H1 (cell line): Measurements from ENCODE around the gene GIMAP4. TPM values are rescaled to one million over a fixed set of nuclear protein-coding genes. Genes with fewer than 3 reads are reported as not detected.

ENCODE experiments used
- CTCF ChIA-PET: fragments of 300-600 bp; sonication (Branson Sonifier 250); formaldehyde crosslinking; loops from one replicate; lab custom pipeline; 2021; ENCODE audit not compliant: partially characterized antibody; lab: Charles Lee
- POLR2A ChIA-PET: fragments of 300-600 bp; sonication (Branson Sonifier 250); formaldehyde crosslinking; loops from one replicate; lab custom pipeline; 2021; ENCODE audit warnings: inconsistent platforms; ENCODE audit not compliant: partially characterized antibody; lab: Charles Lee
- DNase-seq, 2 experiments: peaks; one replicate each; pipeline versions ENCODE4 v3.0.0 to v3.0.0-alpha.2; 2010 to 2022; ENCODE audit warnings: low spot score in 2 of 2, low read depth in 1 of 2, mixed read lengths in 1 of 2
- FAIRE-seq: peaks from 2 replicates; lab custom pipeline; 2011; peaks lifted over from hg19 to GRCh38; lab: Jason Lieb, UNC
- H2AFZ ChIP-seq: 2 replicates; pipeline ENCODE4 v1.8.1; 2012; ENCODE audit warnings: low read length, inconsistent platforms
- H2AK5ac ChIP-seq: 2 replicates; pipeline ENCODE4 v1.6.1; 2013; ENCODE audit warnings: low read depth, low read length
- H2BK120ac ChIP-seq: replicated peaks from 2 replicates; pipeline ENCODE3; 2013; ENCODE audit warnings: low read depth, low read length, inconsistent platforms
- H2BK12ac ChIP-seq: 2 replicates; pipeline ENCODE4 v1.6.1; 2013; ENCODE audit warnings: low read depth, low read length
- H2BK15ac ChIP-seq: 2 replicates; pipeline ENCODE4 v1.6.1; 2013; ENCODE audit warnings: low read length
- H2BK20ac ChIP-seq: 2 replicates; pipeline ENCODE4 v1.6.1; 2013; ENCODE audit warnings: low read length
- H2BK5ac ChIP-seq: 2 replicates; pipeline ENCODE4 v1.6.1; 2013; ENCODE audit warnings: low read depth, low read length
- H3K14ac ChIP-seq: 2 replicates; pipeline ENCODE4 v1.6.1; 2013; ENCODE audit warnings: inconsistent platforms; ENCODE audit not compliant: insufficient read length
- H3K18ac ChIP-seq: 2 replicates; pipeline ENCODE4 v1.6.1; 2013; ENCODE audit warnings: low read length; ENCODE audit errors: extremely low read depth
- H3K23ac ChIP-seq: 2 replicates; pipeline ENCODE4 v1.6.1; 2013; ENCODE audit warnings: inconsistent platforms; ENCODE audit not compliant: insufficient read length
- H3K23me2 ChIP-seq: 2 replicates; pipeline ENCODE4 v1.6.1; 2013; ENCODE audit warnings: low read depth, low read length
- H3K27ac ChIP-seq: 2 replicates; pipeline ENCODE4 v1.6.1; 2011; ENCODE audit warnings: low read depth, low read length, inconsistent platforms
- H3K27me3 ChIP-seq, 4 experiments: replicated peaks in 1 of 4; 1 replicate in 1 of 4; 2 replicates in 3 of 4; pipeline versions ENCODE4 v1.6.1 to v1.8.1; 2011 to 2013; ENCODE audit warnings: low read length in 3 of 4, mild to moderate bottlenecking in 3 of 4, inconsistent platforms in 2 of 4, mixed read lengths in 2 of 4, moderate library complexity in 1 of 4; ENCODE audit not compliant: control insufficient read depth in 3 of 4, insufficient read depth in 3 of 4; ENCODE audit errors: extremely low read depth in 1 of 4
- H3K36me3 ChIP-seq, 4 experiments: 2 replicates each; pipeline versions ENCODE4 v1.6.1 to v1.8.1; 2011 to 2013; ENCODE audit warnings: mild to moderate bottlenecking in 4 of 4, low read length in 3 of 4, moderate library complexity in 2 of 4, control low read depth in 1 of 4, inconsistent platforms in 1 of 4; ENCODE audit not compliant: insufficient read depth in 4 of 4, control insufficient read depth in 2 of 4
- H3K4ac ChIP-seq: replicated peaks from 2 replicates; pipeline ENCODE3; 2013; ENCODE audit warnings: low read length, low read depth, mixed read lengths, inconsistent platforms; ENCODE audit not compliant: insufficient read length
- H3K4me1 ChIP-seq, 4 experiments: replicated peaks in 1 of 4; 1 replicate in 1 of 4; 2 replicates in 3 of 4; pipeline versions ENCODE4 v1.6.1 to v1.8.1; 2011 to 2013; ENCODE audit warnings: low read length in 3 of 4, inconsistent platforms in 2 of 4, mixed read lengths in 1 of 4; ENCODE audit not compliant: insufficient read depth in 4 of 4, control insufficient read depth in 3 of 4
- H3K4me2 ChIP-seq, 2 experiments: 2 replicates each; pipeline versions ENCODE4 v1.6.1 to v1.8.1; 2011 to 2013; ENCODE audit warnings: low read depth in 2 of 2, low read length in 2 of 2, control low read depth in 1 of 2, inconsistent platforms in 1 of 2, mild to moderate bottlenecking in 1 of 2; ENCODE audit not compliant: insufficient read depth in 1 of 2
- H3K4me3 ChIP-seq, 4 experiments: fragments of 200-600, 300-600 bp in 1 of 4; sonication (generic), shearing (Covaris generic), sonication (Bioruptor Twin) in 1 of 4; 2 replicates each; pipeline versions ENCODE4 v1.5.1 to v1.8.1; 2011 to 2016; ENCODE audit warnings: low read length in 4 of 4, low read depth in 3 of 4, control low read depth in 2 of 4, inconsistent platforms in 2 of 4, mild to moderate bottlenecking in 2 of 4, mixed read lengths in 1 of 4, moderate library complexity in 1 of 4; ENCODE audit not compliant: insufficient read depth in 2 of 4; ENCODE audit errors: extremely low read depth in 1 of 4
- H3K56ac ChIP-seq: replicated peaks from 2 replicates; pipeline ENCODE3; 2013; ENCODE audit warnings: low read depth, mild to moderate bottlenecking, mixed read lengths, low read length, inconsistent platforms; ENCODE audit not compliant: insufficient read length
- H3K79me1 ChIP-seq: 2 replicates; pipeline ENCODE4 v1.6.1; 2013; ENCODE audit warnings: low read depth, low read length, control low read depth
- H3K79me2 ChIP-seq, 2 experiments: 2 replicates each; pipeline versions ENCODE4 v1.6.1 to v1.8.1; 2012 to 2013; ENCODE audit warnings: low read length in 2 of 2, mild to moderate bottlenecking in 2 of 2, inconsistent platforms in 1 of 2; ENCODE audit not compliant: insufficient read depth in 2 of 2, control insufficient read depth in 1 of 2
- H3K9ac ChIP-seq, 4 experiments: replicated peaks in 1 of 4; 1 replicate in 1 of 4; 2 replicates in 3 of 4; pipeline versions ENCODE4 v1.6.1 to v1.8.1; 2011 to 2013; ENCODE audit warnings: low read depth in 3 of 4, low read length in 3 of 4, control low read depth in 2 of 4, mild to moderate bottlenecking in 2 of 4, moderate library complexity in 2 of 4, inconsistent platforms in 1 of 4; ENCODE audit errors: extremely low read depth in 1 of 4
- H3K9me3 ChIP-seq, 2 experiments: 2 replicates each; pipeline versions ENCODE4 v1.6.1 to v1.8.1; 2012 to 2013; ENCODE audit warnings: mild to moderate bottlenecking in 2 of 2, moderate library complexity in 2 of 2, control low read depth in 1 of 2, inconsistent platforms in 1 of 2, low read depth in 1 of 2, low read length in 1 of 2, mixed read lengths in 1 of 2; ENCODE audit not compliant: insufficient read depth in 2 of 2
- H4K20me1 ChIP-seq, 2 experiments: replicated peaks in 1 of 2; 2 replicates each; pipeline versions ENCODE3 to v1.8.1; 2011 to 2013; ENCODE audit warnings: inconsistent platforms in 2 of 2, low read length in 2 of 2, mild to moderate bottlenecking in 1 of 2; ENCODE audit not compliant: insufficient read depth in 2 of 2, control insufficient read depth in 1 of 2
- H4K5ac ChIP-seq: 2 replicates; pipeline ENCODE4 v1.6.1; 2013; ENCODE audit warnings: low read length, low read depth, mixed read lengths, inconsistent platforms; ENCODE audit not compliant: insufficient read length
- H4K8ac ChIP-seq: 2 replicates; pipeline ENCODE4 v1.8.0; 2013; ENCODE audit warnings: mild to moderate bottlenecking, moderate library complexity, low read length, inconsistent platforms; ENCODE audit not compliant: insufficient read depth; ENCODE audit errors: extremely low read depth
- H4K91ac ChIP-seq: replicated peaks from 2 replicates; pipeline ENCODE3; 2013; ENCODE audit warnings: low read length, mixed read lengths, inconsistent platforms; ENCODE audit not compliant: insufficient read length
- CHD1 ChIP-seq: IDR thresholded peaks from 2 replicates; pipeline ENCODE4 v1.6.1; 2012; ENCODE audit warnings: low read depth, low read length, improper control_type of control experiment
- NRF1 ChIP-seq: IDR thresholded peaks from 2 replicates; pipeline ENCODE4 v1.6.1; 2011; ENCODE audit warnings: mild to moderate bottlenecking, low read depth, low read length, improper control_type of control experiment
- SP4 ChIP-seq: IDR thresholded peaks from 2 replicates; pipeline ENCODE4 v1.6.1; 2012; ENCODE audit warnings: low read length, inconsistent platforms
- WGBS, 2 experiments: shearing (Covaris generic) in 1 of 2; methylation state at CpG; one replicate each; pipeline versions ENCODE4 v1.1.6 to v1.1.7; 2013 to 2015; ENCODE audit warnings: low lambda C conversion rate in 2 of 2, mixed read lengths in 2 of 2, inconsistent platforms in 1 of 2, low coverage in 1 of 2, missing lambda C conversion rate in 1 of 2; ENCODE audit not compliant: insufficient replicate concordance in 2 of 2, insufficient coverage in 1 of 2, insufficient read length in 1 of 2; ENCODE audit errors: extremely low coverage in 1 of 2, missing lambda C conversion rate in 1 of 2; 5-methylcytosine and 5-hydroxymethylcytosine counted together
- polyA plus RNA-seq, 7 experiments: library from polyadenylated mRNA; depleted of rRNA in 3 of 7; stranded (reverse) in 5 of 7; unstranded in 2 of 7; fragments of >200 nt in 5 of 7; fragments of 200-250 nt in 2 of 7; gene quantifications; 1 replicate in 5 of 7; 2 replicates in 1 of 7; 4 replicates in 1 of 7; pipeline versions ENCODE4 v1.2.1 to v1.2.3, GENCODE V29; 2011 to 2013; ENCODE audit warnings: missing spikeins in 2 of 7, mixed read lengths in 2 of 7
- total RNA-seq: library from RNA; stranded (reverse); fragmentation: NEBNext Ultra II Directional; extraction: Animal tissue kit (Norgen Biotek cat#: 25700); gene quantifications from 2 replicates; pipeline ENCODE4 v1.2.1, GENCODE V29; 2021

Gene GIMAP4
- total and polyA plus RNA-seq, 2 of the 8 experiments (the other 6 are each of a cell fraction or from before 2014, with no cell fraction given): 0.20 to 0.22 TPM

GRCh38 chr7:150587551-150587950 lies 20.4 kb downstream of the GIMAP4 start:
- no peak overlapping the region for H2BK120ac ChIP-seq
- no peak overlapping the region for H2AK5ac ChIP-seq
- H2AFZ ChIP-seq: no peak overlapping the region
- H2BK5ac ChIP-seq: no peak overlapping the region
- H3K27ac ChIP-seq: no peak overlapping the region
- H3K23me2 ChIP-seq: no peaks in the 10 kb centered on the region
- H3K4ac ChIP-seq: no peak overlapping the region
- H3K9ac ChIP-seq: no peak overlapping the region
- H3K36me3 ChIP-seq: no peaks in the 10 kb centered on the region
- WGBS, 2 experiments: 100% methylated on average over 1 of the region's 1 CpG; no CpG with 5 or more reads in 1 of the 2 experiments
- no peak overlapping the region for H2BK20ac ChIP-seq
- POLR2A ChIA-PET: no interaction called here
- no peak overlapping the region for H3K56ac ChIP-seq
- H3K14ac ChIP-seq: no peak overlapping the region
- no peak overlapping the region for H4K91ac ChIP-seq
- DNase-seq (no peak), FAIRE-seq (no peak)
- H3K79me2 ChIP-seq: no peaks in the 10 kb centered on the region
- H3K4me3 ChIP-seq: no peak overlapping the region
- CTCF ChIA-PET: interaction anchor here (0.6 to 1.2 kb wide), 3 partner anchors 105 to 155 kb away, joined by 3 to 6 read pairs (median 3); no protein-coding TSS in a partner anchor
- no peak overlapping the region for H3K23ac ChIP-seq
- no peaks in the 10 kb centered on the region for H4K20me1 ChIP-seq
- no peaks in the 10 kb centered on the region for H3K79me1 ChIP-seq
- H2BK12ac ChIP-seq: no peak overlapping the region
- H3K9me3 ChIP-seq: no peaks in the 10 kb centered on the region
- H3K4me2 ChIP-seq: no peak overlapping the region
- H3K4me1 ChIP-seq: no peaks in the 10 kb centered on the region
- no peak overlapping the region for H2BK15ac ChIP-seq
- no peak overlapping the region for H3K18ac ChIP-seq
- TF ChIP-seq NRF1 (no peak), SP4 (no peak), CHD1 (no peak)
- H3K27me3 ChIP-seq: no peaks in the 10 kb centered on the region; a peak in 1 of 7 replicates
- no peak overlapping the region for H4K8ac ChIP-seq
- no peak overlapping the region for H4K5ac ChIP-seq
